Esophagus muscularis mucosa (tissue), 3 donors: ENCODE results near the gene SLC8A1.

Experiments
- POLR2A ChIP-seq: fragments of 450-650 bp; IDR thresholded peaks from one replicate; pipeline ENCODE4 v1.6.1; 2017; ENCODE audit warnings: antibody characterized with exemption, moderate library complexity, mild to moderate bottlenecking, low read depth
- TF ChIP-seq, protein P1 (sequence below), 3 experiments: fragments of 200-600 bp in 2 of 3; fragments of 450-650 bp in 1 of 3; sonication (generic) in 2 of 3; IDR thresholded peaks; one replicate each; pipeline ENCODE4 v1.5.1; 2017 to 2019; ENCODE audit warnings: antibody characterized with exemption in 3 of 3, mild to moderate bottlenecking in 2 of 3, moderate library complexity in 1 of 3

GRCh38 chr2:40120957-40121356 lies 330.9 kb downstream of the SLC8A1 start:
- TF ChIP-seq, protein P1, sequence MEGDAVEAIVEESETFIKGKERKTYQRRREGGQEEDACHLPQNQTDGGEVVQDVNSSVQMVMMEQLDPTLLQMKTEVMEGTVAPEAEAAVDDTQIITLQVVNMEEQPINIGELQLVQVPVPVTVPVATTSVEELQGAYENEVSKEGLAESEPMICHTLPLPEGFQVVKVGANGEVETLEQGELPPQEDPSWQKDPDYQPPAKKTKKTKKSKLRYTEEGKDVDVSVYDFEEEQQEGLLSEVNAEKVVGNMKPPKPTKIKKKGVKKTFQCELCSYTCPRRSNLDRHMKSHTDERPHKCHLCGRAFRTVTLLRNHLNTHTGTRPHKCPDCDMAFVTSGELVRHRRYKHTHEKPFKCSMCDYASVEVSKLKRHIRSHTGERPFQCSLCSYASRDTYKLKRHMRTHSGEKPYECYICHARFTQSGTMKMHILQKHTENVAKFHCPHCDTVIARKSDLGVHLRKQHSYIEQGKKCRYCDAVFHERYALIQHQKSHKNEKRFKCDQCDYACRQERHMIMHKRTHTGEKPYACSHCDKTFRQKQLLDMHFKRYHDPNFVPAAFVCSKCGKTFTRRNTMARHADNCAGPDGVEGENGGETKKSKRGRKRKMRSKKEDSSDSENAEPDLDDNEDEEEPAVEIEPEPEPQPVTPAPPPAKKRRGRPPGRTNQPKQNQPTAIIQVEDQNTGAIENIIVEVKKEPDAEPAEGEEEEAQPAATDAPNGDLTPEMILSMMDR (IDR thresholded peaks at IDR 0.05): no peak
- TF ChIP-seq POLR2A: no peak
